Breast epithelium (tissue), 4 donors: Measurements from ENCODE around the gene ROR1. TPM values are rescaled to one million over a fixed set of nuclear protein-coding genes. Genes with fewer than 3 reads are reported as not detected.

ENCODE experiments used
- DNase-seq, 2 donors: peaks; one replicate each; pipeline ENCODE4 v3.0.0-alpha.2; 2019; ENCODE audit warnings: low spot score in 2 of 2
- H3K27ac ChIP-seq, 2 donors: fragments of 200-600 bp; sonication (generic) in 1 of 2; one replicate each; pipeline ENCODE4 v1.5.1; 2016 to 2019; ENCODE audit warnings: mild to moderate bottlenecking in 1 of 2
- H3K27me3 ChIP-seq, 2 donors: fragments of 200-600 bp; sonication (generic) in 1 of 2; one replicate each; pipeline versions ENCODE4 v1.5.1 to v1.6.0; 2017 to 2019; ENCODE audit warnings: control low read depth in 1 of 2, mild to moderate bottlenecking in 1 of 2
- H3K36me3 ChIP-seq: fragments of 200-600 bp; one replicate; pipeline ENCODE4 v1.5.1; 2019
- H3K4me1 ChIP-seq, 2 donors: fragments of 200-600 bp; sonication (generic); one replicate each; pipeline ENCODE4 v1.5.1; 2016 to 2019; ENCODE audit warnings: control low read depth in 1 of 2
- H3K4me3 ChIP-seq, 3 donors: fragments of 200-600 bp; sonication (generic); 1 replicate in 2 of 3; 2 replicates in 1 of 3; pipeline ENCODE4 v1.5.1; 2016 to 2019; ENCODE audit warnings: mild to moderate bottlenecking in 3 of 3, moderate library complexity in 2 of 3
- H3K9me3 ChIP-seq, 2 donors: fragments of 200-600 bp; sonication (generic) in 1 of 2; one replicate each; pipeline ENCODE4 v1.5.1; 2016 to 2019; ENCODE audit warnings: control low read depth in 1 of 2
- CTCF ChIP-seq, 3 donors: fragments of 450-650 bp; IDR thresholded peaks; one replicate each; pipeline ENCODE4 v1.5.1; 2016 to 2017; ENCODE audit warnings: antibody characterized with exemption in 3 of 3, mild to moderate bottlenecking in 3 of 3, moderate library complexity in 3 of 3
- POLR2A ChIP-seq: fragments of 450-650 bp; IDR thresholded peaks from one replicate; pipeline ENCODE4 v1.6.1; 2016; ENCODE audit warnings: antibody characterized with exemption, mild to moderate bottlenecking, moderate library complexity
- POLR2AphosphoS5 ChIP-seq, 3 donors: sonication (generic); formaldehyde crosslinking; IDR thresholded peaks; one replicate each; pipeline ENCODE4 v1.6.1; 2017; ENCODE audit warnings: antibody characterized with exemption in 3 of 3
- intact Hi-C: fragments of 100-400 bp; cut with DNase I; formaldehyde crosslinking; loops from one replicate; pipeline ENCODE4 v1.15.1; 2023; ENCODE audit warnings: low total_unique reads
- total RNA-seq, 3 donors: library from RNA; depleted of rRNA; stranded (reverse); fragments of >200 nt; gene quantifications; one replicate each; pipeline ENCODE4 v1.1.0, GENCODE V29; 2016

Gene ROR1
- total RNA-seq, 3 donors from 2014 or later = 5.9 to 11.6 (median 7.7) TPM

DNA sequence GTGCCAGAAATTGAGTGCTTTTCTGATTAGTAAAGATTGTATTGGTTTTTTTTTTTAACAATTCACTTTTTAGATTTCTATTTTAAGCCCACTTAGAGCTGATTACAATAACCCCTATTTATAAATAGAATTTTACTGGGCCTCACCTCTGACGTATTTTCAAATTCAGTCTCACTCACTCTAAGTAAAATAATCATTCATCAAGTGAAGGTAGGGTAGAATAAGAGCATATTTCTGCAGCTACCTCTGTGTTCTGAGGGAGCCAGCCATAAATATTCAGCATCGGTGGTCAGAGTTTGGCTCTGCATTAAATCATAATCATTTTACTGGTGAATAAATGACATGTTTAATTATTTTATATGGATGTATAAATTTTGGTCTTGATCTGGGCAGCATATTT lies 333.8 kb downstream of the ROR1 start:
- DNase-seq = no peak
- H3K36me3 ChIP-seq = no peaks in the 10 kb centered on the region
- H3K9me3 ChIP-seq = no peaks in the 10 kb centered on the region
- H3K27ac ChIP-seq = no peak overlapping the region
- H3K27me3 ChIP-seq = no peaks in the 10 kb centered on the region
- intact Hi-C loops = no loop called here
- no peak overlapping the region for H3K4me3 ChIP-seq
- TF ChIP-seq POLR2AphosphoS5 (IDR thresholded peaks at IDR 0.05) (no peak), CTCF (IDR thresholded peaks at IDR 0.05) (no peak)
- H3K4me1 ChIP-seq = peaks cover 0 to 3% of the 10 kb centered on the region in 2 donors

GRCh38 chr1:64110924-64111777 lies 337.3 kb downstream of the ROR1 start:
- Histone ChIP-seq H3K36me3 (no peaks in the 10 kb centered on the region), H3K9me3 (no peaks in the 10 kb centered on the region), H3K4me3 (no peak overlapping the region), H3K27ac (no peak overlapping the region), H3K27me3 (no peaks in the 10 kb centered on the region), H3K4me1 (peaks cover 0 to 3% of the 10 kb centered on the region in 2 donors)
- DNase-seq = no peak
- intact Hi-C loops = no loop called here
- TF ChIP-seq CTCF (IDR thresholded peaks at IDR 0.05) (no peak), POLR2AphosphoS5 (IDR thresholded peaks at IDR 0.05) (no peak)

- TF ChIP-seq POLR2AphosphoS5 (IDR thresholded peaks at IDR 0.05) (no peak), CTCF (IDR thresholded peaks at IDR 0.05) (no peak), POLR2A (no peak)
- intact Hi-C loops = no loop called here
- no peaks in the 10 kb centered on the region for H3K27me3 ChIP-seq
These were observed 338.0 kb downstream of the ROR1 start for GRCh38 chr1:64111787-64112186.

DNA sequence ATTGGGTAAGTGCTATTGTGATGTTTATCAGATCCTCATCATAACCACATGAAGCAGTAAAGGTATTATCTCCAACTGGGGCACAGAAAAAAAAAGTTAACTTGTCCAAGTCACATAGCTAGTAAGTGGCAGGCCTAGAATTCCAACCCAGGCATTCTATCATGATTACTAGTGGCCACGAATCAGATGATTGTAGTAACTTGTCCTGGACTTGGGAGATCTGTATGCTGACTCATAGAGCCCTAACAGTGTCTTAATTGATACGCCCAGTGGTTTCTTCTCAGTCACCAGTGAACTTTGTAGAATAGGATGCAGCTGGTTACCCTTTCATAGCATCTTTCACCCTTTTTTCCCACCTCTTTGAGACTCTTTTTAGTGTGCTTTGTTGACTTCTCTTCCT lies 338.5 kb downstream of the ROR1 start:
- DNase-seq = no peak
- Histone ChIP-seq H3K4me1 (peaks cover 0 to 3% of the 10 kb centered on the region in 2 donors), H3K27me3 (no peaks in the 10 kb centered on the region), H3K9me3 (no peaks in the 10 kb centered on the region), H3K4me3 (no peak overlapping the region), H3K36me3 (no peaks in the 10 kb centered on the region), H3K27ac (no peak overlapping the region)
- intact Hi-C loops = no loop called here
- TF ChIP-seq POLR2AphosphoS5 (IDR thresholded peaks at IDR 0.05) (no peak), CTCF (IDR thresholded peaks at IDR 0.05) (no peak), POLR2A (no peak)

More at GRCh38 chr1:64111787-64112186, 338.0 kb downstream of the ROR1 start:
- no peak overlapping the region for H3K27ac ChIP-seq
- H3K4me3 ChIP-seq = no peak overlapping the region
- H3K4me1 ChIP-seq = peaks cover 0 to 3% of the 10 kb centered on the region in 2 donors
- DNase-seq = no peak
- H3K36me3 ChIP-seq = no peaks in the 10 kb centered on the region
- no peaks in the 10 kb centered on the region for H3K9me3 ChIP-seq

DNA sequence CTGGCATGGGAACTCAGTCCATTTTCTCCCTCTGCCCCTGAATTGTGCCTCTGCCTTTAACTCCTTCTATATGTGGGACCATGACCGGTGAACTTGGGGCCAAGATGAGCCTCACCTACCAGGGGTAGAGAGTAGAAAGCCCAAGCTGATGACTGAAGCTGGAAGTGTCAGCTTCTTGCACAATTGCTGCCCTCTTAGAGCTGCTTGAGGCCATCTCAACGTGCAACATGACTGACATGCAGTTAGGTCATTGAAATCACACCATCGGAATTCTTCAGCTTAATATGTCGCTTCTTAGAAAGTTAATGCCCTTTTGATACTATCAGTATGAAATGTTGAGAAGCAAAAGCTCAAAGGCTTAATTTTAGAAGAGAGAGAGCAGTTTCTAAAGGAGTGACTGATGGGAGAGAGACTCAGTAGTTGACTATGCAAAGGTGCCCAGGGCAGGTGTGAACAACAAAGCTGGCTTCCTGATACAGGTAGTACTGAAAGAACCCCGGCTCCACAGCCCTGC lies 340.3 kb downstream of the ROR1 start:
- TF ChIP-seq CTCF (IDR thresholded peaks at IDR 0.05) = no peak
- no peak for TF ChIP-seq POLR2A
- TF ChIP-seq POLR2AphosphoS5 (IDR thresholded peaks at IDR 0.05) = no peak
- no peaks in the 10 kb centered on the region for H3K27me3 ChIP-seq
- no peak for DNase-seq
- no peaks in the 10 kb centered on the region for H3K9me3 ChIP-seq
- intact Hi-C loops = no loop called here
- H3K4me1 ChIP-seq = peaks cover 0 to 3% of the 10 kb centered on the region in 2 donors
- no peak overlapping the region for H3K27ac ChIP-seq
- H3K36me3 ChIP-seq = no peaks in the 10 kb centered on the region
- H3K4me3 ChIP-seq = no peak overlapping the region
